Small intestine (tissue), 4 donors: Measurements from ENCODE around the gene SLC6A16. TPM values are rescaled to one million over a fixed set of nuclear protein-coding genes. Genes with fewer than 3 reads are reported as not detected.

Source experiments
- polyA plus RNA-seq, 4 donors: library from polyadenylated mRNA; stranded (reverse) in 3 of 4; unstranded in 1 of 4; fragments of 200-250 nt in 3 of 4; fragments of 120-200 nt in 1 of 4; gene quantifications; one replicate each; pipeline versions ENCODE4 v1.2.1 to v1.2.3, GENCODE V29; 2013
- donor health status: healthy with polysubstance abuse.
- donor health status: Bipolar disorder and iron deficiency.
- donor health status: healthy.

Gene SLC6A16
- polyA plus RNA-seq, 4 donors, result 0.27 to 1.4 (median 0.34) TPM; not detected in 1

Other genes with a start within 250 kb of the SLC6A16 start
- gene SNRNP70, start 239.7 kb downstream of the SLC6A16 start, polyA plus RNA-seq, result 100 to 1,000 TPM; 159 to 237 (median 223) TPM
- gene LIN7B, start 210.8 kb downstream of the SLC6A16 start, polyA plus RNA-seq, result 10 to 100 TPM in 2 of 4 donors, 1 to 10 TPM in 2; 7.7 to 21.9 (median 14.5) TPM
- gene C19orf73, start 206.0 kb downstream of the SLC6A16 start, polyA plus RNA-seq, result 1 to 10 TPM; 1.4 to 7.6 (median 4.4) TPM
- gene PPFIA3, start 205.6 kb downstream of the SLC6A16 start, polyA plus RNA-seq, result 10 to 100 TPM in 3 of 4 donors, 1 to 10 TPM in 1; 2.8 to 48.6 (median 30.1) TPM
- 1 to 10 TPM in 3 of 4 donors, under 1 TPM in 1; 0.67 to 2.6 (median 2.0) TPM for gene HRC, start 169.8 kb downstream of the SLC6A16 start, polyA plus RNA-seq
- 100 to 1,000 TPM in 2 of 4 donors, 10 to 100 TPM in 2; 15.8 to 298 (median 92.6) TPM for gene TRPM4, start 167.4 kb downstream of the SLC6A16 start, polyA plus RNA-seq
- gene CD37, start 10.2 kb upstream of the SLC6A16 start, polyA plus RNA-seq, result 10 to 100 TPM in 1 of 4 donors, 1 to 10 TPM in 3; 2.7 to 11.6 (median 6.9) TPM
- 10 to 100 TPM in 2 of 4 donors, 1 to 10 TPM in 2; 1.8 to 17.2 (median 8.8) TPM for gene TEAD2, start 37.2 kb upstream of the SLC6A16 start, polyA plus RNA-seq
- gene DKKL1, start 38.7 kb upstream of the SLC6A16 start, polyA plus RNA-seq, result under 1 TPM in 2 of 4 donors, not detected in 2; 0.19 to 0.66 TPM
- gene KASH5, start 63.1 kb upstream of the SLC6A16 start, polyA plus RNA-seq, result not detected
- gene PTH2, start 98.2 kb upstream of the SLC6A16 start, polyA plus RNA-seq, result not detected
- not detected for gene GFY, start 100.2 kb upstream of the SLC6A16 start, polyA plus RNA-seq
- 1 to 10 TPM in 1 of 4 donors, under 1 TPM in 3; 0.09 to 1.1 (median 0.25) TPM for gene SLC17A7, start 116.3 kb upstream of the SLC6A16 start, polyA plus RNA-seq
- 100 to 1,000 TPM in 1 of 4 donors, 10 to 100 TPM in 3; 81.1 to 115 (median 89.6) TPM for gene PIH1D1, start 126.6 kb upstream of the SLC6A16 start, polyA plus RNA-seq
- 100 to 1,000 TPM in 2 of 4 donors, 10 to 100 TPM in 2; 26.3 to 130 (median 83.6) TPM for gene ALDH16A1, start 128.0 kb upstream of the SLC6A16 start, polyA plus RNA-seq
- 1 to 10 TPM; 4.9 to 10.0 (median 8.2) TPM for gene FLT3LG, start 149.0 kb upstream of the SLC6A16 start, polyA plus RNA-seq
- gene RPL13A, start 162.4 kb upstream of the SLC6A16 start, polyA plus RNA-seq, result 1,000 to 10,000 TPM; 2,350 to 5,026 (median 3,831) TPM
- 1,000 to 10,000 TPM; 2,854 to 5,067 (median 4,011) TPM for gene RPS11, start 171.2 kb upstream of the SLC6A16 start, polyA plus RNA-seq
- 100 to 1,000 TPM; 354 to 583 (median 513) TPM for gene FCGRT, start 187.5 kb upstream of the SLC6A16 start, polyA plus RNA-seq
- gene RCN3, start 202.8 kb upstream of the SLC6A16 start, polyA plus RNA-seq, result 100 to 1,000 TPM in 2 of 4 donors, 10 to 100 TPM in 2; 38.0 to 687 (median 248) TPM